Umbilical cord (tissue), 2 donors: ENCODE data around the gene MTREX. TPM values are rescaled to one million over a fixed set of nuclear protein-coding genes. Genes with fewer than 3 reads are reported as not detected.
A peak's percentile ranks its signal among the peaks of the same experiment; 100 is the strongest.
"Not testable (repeated sequence)": the region's sequence is repeated elsewhere in the genome, so short reads cannot be mapped to it uniquely, and the experiment has no call there.

ENCODE experiments used
- DNase-seq: peaks from one replicate; pipeline ENCODE4 v3.0.0-alpha.2; 2015; ENCODE audit warnings: low spot score
- total RNA-seq: library from RNA; depleted of rRNA; stranded (reverse); fragments of >200 nt; gene quantifications from one replicate; pipeline ENCODE4 v1.2.3, GENCODE V29; 2014; ENCODE audit warnings: low replicate concordance; ENCODE audit not compliant: insufficient read depth

Gene MTREX
- total RNA-seq: 109 TPM

- peak; percentile 98 for DNase-seq
Observed at GRCh38 chr5:55307383-55308253, at the start of gene MTREX, which contains the start of gene DHX29. Gene MTREX (plus strand): TSS chr5:55307989. CDS start chr5:55308014, 25 bp downstream. Gene DHX29 (minus strand): TSS chr5:55307694. CDS start chr5:55307573, 121 bp downstream.

DNA sequence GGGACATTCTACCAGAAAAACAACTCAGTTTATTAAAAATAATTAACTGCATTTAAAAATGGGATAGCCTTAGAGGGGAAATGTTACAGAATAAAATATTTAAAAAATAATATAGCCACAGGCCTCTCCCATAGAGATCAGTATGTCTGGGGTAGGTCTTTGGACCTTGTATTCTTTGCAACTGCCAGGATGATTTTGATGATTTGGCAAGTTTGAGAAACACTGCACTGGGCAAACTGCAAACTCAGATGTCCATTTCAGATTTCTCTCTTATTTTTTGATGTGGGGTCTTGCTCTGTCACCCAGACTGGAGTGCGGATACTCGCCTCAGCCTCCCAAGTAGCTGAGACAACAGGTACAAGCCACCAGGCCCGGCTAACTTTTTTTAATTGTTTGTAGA lies 49.5 kb upstream of the MTREX start:
- no peak for DNase-seq

DNA sequence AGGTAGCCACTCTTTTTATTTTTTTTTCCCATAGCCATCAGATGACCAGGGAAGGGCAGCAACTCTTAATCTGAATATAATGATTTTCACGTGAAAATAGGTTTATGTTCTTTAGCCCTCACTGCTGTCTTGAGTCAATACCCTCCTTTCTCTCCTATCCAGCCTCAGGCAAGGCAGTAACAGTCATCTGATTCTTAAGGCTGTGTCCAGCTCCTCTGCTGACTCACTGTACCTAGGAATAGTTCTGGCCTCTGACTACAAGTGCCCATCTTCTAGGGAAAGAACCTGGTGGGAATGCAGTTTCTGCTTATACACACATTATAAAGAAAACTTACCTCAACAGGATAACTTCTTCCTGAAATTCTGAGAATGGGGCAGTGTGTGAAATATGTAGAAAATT lies 31.0 kb upstream of the MTREX start:
- no peak for DNase-seq

DNA sequence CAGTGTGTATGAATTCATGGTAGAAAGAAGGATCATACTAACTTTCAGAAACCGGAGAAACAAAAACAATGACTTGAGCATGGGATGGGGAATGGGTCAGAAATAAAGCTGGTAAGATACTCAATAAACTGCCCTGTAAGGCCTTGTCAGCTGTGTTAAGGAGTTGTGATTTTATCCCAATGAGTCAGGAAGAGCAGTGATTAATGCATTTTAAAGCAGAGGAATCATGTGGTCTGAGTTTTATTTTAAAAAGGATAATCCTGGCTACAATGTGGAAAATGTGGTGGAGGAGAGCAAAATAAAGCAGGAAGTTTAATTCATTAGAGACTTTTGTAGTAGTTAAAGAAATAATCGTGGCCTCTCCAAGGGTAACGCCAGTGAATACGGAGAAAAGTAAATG lies 29.0 kb upstream of the MTREX start:
- DNase-seq: no peak

DNA sequence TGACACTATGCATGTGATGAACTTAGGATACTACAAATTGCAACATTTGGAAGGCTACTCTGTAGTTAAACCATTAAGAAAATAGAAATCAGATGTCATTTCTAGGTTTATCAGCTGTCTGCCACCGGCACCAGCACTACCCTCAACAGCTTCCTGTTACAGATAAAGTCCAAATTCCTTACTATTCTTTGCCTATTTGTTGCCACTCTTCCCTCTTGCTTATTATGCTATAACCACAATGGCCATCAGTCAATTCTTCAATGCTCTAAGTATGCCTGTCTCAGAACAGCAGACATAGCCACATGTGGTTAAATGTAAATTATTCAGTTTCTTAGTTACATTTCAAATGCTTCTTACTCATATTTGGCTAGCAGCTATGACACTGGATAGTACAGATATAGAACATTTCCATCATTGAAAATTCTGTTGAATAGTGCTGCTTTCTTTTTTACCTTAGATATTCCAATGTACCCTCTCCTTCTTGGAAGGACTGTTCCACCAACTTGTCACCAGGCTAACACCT lies 21.3 kb upstream of the MTREX start:
- no peak for DNase-seq

DNA sequence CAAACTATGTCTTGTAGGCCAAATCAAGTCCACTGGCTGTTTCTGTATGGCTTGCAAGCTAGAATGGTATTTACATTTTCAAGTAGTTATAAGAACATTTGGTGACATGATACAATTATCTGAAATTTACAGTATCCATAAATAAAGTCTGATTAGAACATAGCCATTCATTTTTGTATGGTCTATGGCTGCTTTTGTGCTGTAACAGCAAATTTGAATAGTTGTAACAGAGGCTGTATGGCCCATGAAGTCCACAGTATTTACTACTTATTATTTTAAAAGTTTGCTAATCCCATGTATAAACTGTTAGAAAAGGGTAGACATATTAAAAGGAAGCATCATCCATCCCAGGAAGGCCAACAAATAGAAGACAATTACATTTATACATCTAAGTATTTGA lies 18.0 kb upstream of the MTREX start:
- no peak for DNase-seq

DNA sequence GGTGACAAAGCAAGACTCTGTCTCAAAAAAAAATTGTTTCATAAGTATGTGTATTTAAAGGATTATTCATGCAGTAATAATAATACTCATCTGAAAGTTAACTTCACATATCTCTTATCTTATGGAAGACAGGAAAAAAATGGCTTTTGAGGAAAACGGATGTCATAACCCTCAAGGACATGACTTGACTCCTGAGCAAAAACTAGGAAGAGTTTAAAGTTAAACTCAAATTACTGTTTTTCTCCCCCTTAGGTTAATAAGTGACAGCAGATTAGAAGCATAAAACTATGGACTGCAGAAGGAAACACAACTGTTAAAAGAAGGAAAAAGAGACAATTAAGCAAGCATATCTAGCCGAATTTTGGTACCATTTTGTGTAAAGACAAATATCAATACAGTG lies 16.8 kb upstream of the MTREX start:
- DNase-seq: no peak

GRCh38 chr5:55294935-55295334 lies 12.9 kb upstream of the MTREX start:
- DNase-seq: no peak

- no peak for DNase-seq
Observed at GRCh38 chr5:55300890-55301289, 6.9 kb upstream of the MTREX start.

GRCh38 chr5:55303238-55303690 lies 4.5 kb upstream of the MTREX start:
- no peak for DNase-seq

DNA sequence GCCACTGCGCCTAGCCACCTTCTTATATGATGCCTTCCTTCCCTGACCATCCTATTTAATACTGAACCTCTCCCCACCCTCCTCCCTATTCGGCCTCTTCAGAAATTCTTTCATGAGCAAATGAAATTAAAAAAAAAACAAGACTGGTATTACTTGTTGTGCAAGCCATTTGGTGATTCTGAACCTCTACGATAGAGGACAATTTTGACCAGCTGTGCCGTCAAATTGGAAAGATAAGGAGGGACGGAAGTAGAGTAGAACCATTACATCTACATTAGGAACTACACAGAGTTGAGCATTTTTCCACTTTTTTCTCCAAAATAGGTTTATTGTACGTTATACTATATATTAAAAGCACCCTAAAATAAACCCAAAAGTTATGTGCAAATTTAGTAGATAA lies 3.2 kb upstream of the MTREX start:
- DNase-seq: no peak

DNA sequence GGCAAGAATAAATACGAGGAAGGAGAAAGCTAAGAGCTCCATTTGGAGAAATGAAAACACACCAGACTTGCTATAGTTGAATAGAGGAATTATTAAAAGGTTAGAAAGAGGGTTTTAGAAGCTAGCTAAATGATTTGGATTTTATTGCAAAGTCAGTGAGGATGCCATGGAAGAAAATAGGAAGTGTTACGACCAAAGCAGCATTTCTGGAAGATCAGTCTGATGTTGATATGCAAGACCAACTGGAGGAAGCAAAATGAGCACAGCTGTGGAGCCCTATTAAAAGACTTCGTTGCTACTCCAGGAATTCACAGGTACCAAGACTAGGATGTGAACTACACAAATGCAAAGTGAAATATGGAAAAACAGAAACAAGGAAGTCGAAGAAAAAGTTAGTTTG lies 2.4 kb upstream of the MTREX start:
- no peak for DNase-seq

DNA sequence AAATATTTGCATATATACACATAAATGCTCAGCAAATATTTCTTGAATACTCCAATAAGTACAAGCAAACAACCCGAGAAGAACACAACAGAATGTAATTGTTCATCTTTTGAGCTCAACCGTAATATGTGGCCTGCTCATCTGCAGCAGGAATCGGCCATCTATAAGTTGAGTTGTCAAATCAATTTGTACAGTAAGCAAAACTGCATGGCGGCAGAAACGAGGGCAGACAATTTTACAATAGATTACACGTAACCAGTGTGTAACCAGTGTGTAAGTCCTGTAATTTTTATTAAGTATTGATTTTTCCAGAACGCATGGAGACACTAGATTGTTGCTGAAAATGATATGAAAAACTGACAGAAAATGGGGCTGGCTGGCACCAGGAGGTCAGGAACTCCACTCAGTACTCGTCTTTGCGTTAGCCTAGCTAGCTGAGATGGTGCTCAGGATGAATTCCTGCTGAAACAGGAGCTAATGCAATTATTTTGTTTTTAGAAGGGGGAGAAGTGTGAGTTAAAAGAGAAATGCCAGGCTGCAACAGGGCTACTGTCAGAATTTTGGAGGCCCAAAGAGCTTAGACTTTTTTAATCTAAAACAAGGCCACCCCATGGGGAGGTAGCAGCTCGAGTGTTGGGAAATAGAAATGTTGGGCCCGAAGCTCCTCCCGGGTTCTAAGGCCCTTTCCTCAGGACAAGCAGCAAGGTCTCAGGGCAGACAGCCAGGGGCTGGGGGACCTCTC lies 977 bp upstream of the MTREX start:
- no peak for DNase-seq

DNA sequence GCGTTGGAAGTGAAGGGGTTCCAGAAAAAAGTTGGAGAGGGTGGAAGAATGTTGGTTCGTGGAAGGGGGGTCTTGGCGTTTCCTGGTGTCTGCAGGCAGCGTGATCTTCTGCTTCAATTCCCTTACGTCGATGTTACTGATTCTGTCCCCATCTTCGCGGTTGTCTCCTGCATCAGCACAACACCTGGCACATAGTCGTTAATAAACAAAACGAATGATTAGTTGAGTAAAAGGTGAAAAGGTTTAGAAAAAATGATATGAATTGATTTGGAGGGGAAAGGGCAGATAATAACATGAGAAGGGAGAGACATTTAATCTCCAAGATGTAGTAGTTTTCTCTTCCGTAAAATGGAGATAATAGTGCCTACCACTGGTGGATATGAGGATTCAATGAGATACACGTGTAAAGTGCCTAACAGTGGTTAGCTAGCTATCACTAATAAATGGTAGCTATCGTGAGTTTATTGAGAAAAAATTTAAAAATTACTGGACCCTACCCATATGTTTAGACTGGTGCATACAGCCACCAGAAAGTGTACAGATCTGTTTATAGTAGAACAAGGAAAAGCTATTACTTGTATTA lies 556 bp downstream of the MTREX start:
- DNase-seq: no peak

DNA sequence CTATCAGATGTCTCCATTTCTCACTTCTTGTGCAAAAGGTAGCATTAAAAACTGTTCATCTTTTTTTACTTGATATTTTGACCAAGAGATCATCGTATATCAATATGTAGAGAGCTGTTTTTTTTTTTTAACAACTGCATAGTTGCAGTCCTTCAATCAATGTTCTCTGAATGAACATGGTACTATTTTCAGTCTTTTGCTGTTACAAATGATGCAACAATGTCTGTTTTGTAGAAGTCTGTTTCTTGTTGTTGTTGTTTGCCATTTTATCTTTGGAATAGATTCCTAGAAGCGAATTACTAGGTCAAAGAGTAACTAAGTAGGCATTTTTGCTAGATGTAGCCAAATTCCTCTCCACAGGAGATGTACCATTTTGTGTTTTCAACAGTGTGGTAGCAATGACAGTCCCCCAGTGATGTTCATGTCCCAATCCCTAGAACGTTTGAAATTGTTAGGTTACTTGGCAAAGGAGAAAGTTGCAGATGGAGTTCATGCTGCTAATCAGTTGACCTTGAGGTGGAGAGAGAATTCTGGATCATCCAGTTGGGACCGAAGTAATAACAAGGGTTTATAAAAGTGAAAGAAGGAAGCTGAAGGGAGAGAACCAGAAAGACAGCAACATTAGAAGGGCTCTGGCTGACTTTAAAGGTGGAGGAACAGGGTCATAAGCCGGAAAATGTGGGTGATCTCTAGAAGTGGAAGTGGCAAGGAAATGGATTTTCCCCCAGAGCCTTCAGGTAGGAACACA lies 6.3 kb downstream of the MTREX start:
- no peak for DNase-seq

DNA sequence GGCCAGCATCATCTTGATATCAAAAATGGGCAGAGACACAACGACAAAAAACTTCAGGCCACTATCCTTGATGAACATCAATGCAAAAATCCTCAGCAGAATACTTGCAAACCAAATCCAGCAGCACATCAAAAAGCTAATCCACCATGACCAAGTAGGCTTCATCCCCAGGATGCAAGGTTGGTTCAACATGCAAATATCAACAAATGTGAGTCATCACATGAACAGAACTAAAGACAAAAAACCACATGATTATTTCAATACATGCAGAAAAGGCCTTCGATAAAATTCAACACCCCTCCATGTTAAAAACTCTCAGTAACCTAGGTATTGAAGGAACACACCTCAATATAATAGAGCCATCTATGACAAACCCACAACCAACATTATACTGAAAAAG lies 8.5 kb downstream of the MTREX start:
- DNase-seq: no peak

DNA sequence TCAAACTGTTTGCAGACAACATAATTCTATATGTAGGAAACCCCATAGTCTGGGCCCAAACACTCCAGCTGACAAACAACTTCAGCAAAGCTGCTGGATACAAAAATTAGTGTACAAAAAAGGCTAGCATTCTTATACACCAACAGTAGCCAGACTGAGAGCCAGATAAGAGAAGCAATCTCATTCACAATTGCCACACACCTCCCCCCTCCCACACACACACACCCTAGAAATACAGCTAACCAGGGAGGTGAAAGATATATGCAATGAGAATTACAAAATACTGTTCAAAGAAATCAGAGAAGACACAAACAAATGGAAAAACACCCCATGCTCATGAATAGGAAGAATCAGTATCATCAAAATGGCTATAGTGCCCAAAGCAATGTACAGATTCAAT lies 9.0 kb downstream of the MTREX start:
- no peak for DNase-seq

DNA sequence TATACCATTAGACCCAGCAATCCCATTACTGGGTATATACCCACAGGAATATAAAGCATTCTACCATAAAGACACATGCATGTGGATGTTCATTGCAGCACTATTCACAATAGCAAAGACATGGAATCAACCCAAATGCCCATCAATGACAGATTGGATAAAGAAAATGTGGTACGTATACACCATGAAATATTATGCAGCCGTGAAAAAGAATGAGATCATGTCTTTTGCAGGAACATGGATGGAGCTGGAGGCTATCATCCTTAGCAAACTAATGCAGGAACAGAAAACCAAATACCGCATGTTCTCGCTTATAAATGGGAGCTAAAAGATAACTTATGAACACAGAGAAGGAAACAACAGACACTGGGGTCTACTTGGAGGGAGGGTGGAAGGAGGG lies 10.4 kb downstream of the MTREX start:
- DNase-seq: not testable (repeated sequence)

DNA sequence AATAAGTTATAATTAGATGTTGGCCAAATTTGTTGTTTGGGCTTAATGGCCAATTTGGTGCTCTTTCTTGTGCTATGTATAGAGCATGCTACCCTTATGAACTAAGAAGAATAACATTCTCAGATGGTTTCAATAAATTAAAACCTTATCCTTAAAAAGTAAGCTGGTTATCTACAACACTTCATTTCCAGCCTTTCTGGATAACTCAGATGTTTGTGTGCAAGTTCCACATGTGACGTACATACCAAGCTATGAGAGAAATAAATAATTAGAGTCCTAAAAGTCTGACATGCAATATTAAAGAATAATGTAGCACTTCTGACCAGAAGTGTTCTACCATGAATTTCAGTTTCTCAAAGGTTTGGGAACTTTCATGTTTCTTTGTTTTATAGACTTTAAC lies 11.7 kb downstream of the MTREX start:
- DNase-seq: peak; percentile 29

GRCh38 chr5:55320571-55320970 lies 12.8 kb downstream of the MTREX start:
- no peak for DNase-seq

GRCh38 chr5:55324006-55324405 lies 16.2 kb downstream of the MTREX start:
- no peak for DNase-seq
